ENCODE data around the gene DLST.

The DLST gene

GRCh38 chr14:74860899-74861733 lies 20.6 kb upstream of the DLST start:
- FAIRE-seq = no peak

DNA sequence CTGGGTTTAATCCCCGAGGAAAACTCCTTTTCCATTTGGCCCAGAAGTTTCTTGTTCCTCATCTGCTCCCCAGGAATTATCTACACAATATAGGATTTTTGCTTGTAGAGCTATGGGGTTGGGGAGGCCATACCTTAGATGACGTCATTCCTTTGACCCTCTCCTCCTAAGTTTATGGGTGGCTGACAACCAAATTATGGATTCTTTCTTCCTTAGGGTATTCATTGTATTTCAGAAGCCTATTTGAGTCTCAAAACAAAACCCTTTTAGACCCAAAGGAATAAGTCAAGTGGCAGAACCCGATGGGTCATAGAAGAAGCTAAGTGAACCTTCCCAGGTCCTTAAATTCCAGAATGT lies 20.0 kb upstream of the DLST start:
- FAIRE-seq = no peak

DNA sequence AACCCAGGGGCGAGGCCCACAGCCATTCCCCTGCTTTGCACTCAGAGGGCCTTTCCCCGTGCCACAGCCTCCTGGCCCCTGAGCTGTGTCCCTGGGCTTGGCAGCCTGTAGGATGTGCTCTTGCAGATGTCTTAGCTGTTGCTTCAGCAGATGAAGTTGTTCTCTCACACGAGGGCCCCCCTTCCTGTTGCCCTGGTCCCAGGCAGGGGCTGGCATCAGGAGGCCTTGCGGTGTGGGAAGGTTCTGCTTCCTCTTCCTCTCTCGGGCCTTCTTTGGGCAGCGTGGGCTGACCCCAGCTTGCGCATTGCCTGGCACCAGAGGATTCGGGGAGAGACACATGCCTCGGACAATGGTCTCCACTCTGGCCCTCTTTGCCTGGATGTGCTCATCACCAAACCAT lies 18.4 kb upstream of the DLST start:
- no peak for FAIRE-seq

DNA sequence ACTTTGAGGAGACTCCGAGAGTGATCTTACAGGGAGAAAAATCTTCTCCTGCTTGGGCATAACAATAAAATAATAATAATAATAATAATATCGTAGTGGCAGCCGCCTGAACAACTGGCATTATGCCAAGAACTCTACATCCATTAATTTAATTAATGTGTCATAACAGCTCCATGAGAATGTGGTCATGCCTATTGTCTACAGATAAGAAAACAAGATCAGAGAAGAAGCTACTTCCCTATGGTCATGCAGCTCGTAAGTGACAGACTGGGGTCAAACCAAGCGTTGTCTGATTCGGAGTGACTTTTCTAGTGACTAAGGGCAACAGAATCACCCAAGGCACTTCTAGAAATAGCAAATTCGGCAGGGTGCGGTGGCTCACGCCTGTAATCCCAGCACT lies 17.5 kb upstream of the DLST start:
- FAIRE-seq = no peak

- FAIRE-seq = no peak
Measured at GRCh38 chr14:74865156-74865555, 16.6 kb upstream of the DLST start.

DNA sequence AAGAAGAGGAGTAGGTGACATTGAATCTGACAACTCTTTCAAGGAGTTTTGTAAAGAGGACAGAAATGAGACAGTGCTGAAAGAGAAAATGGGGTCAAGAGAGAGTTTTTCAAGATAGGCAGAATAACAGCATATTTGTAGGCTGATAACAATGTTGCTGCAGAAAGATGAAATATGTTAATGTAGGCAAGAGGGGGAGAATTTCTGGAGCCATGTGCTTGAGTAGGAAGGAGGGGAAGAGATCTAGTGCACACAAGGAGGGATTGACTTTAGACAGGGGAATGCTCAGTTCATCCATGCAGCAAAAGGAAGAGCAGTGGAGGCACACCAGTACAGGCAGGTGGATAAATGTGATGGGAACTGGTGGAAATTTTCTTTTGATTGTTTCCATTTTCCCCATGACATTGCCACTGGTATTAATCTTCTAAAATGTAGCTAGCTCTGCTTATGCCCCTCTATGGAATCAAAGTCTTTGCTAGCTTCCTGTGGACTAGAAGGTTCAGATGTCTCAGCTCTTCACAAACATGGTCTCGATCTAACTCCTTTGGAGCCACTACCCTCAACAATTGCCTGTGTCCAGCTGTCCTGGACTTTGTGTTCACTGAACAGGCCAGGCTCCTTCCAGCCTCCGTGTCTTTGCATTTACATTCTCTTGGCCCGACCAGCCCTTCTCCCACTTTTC lies 14.9 kb upstream of the DLST start:
- FAIRE-seq = no peak

DNA sequence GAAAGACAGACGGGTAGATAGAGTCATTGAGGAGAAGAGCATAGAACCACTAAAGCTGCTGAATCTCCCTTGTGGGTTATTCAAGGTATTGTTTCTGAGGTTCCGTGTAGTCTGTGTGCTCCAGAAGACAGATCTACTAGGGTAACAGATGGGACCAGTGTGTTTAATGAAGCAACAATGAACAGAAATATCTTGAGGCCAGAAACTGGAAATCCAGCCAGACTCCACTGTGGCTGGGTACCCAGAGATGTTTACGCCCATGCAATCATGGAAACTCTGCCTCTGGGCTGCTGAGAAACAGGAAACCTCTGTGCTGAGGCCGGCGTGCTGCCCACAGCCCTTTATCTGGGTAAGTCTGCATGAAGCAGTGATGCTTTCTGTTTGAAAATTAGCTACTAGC lies 14.0 kb upstream of the DLST start:
- FAIRE-seq = no peak

- no peak for FAIRE-seq
Measured at GRCh38 chr14:74868739-74869138, 13.0 kb upstream of the DLST start.

GRCh38 chr14:74871819-74872218 lies 9.9 kb upstream of the DLST start:
- FAIRE-seq = no peak

GRCh38 chr14:74875204-74875603 lies 6.5 kb upstream of the DLST start:
- FAIRE-seq = no peak

GRCh38 chr14:74875941-74876913 lies 5.5 kb upstream of the DLST start, which contains the start of gene PROX2:
Gene PROX2 (minus strand): TSS chr14:74876145. CDS start chr14:74863834, 12,311 bp downstream.
- FAIRE-seq = no peak

- no peak for FAIRE-seq
Measured at GRCh38 chr14:74879427-74880182, 2.1 kb upstream of the DLST start.

- no peak for FAIRE-seq
Measured at GRCh38 chr14:74882103-74882920, 596 bp downstream of the DLST start.

- FAIRE-seq = no peak
Measured at GRCh38 chr14:74886001-74886400, 4.3 kb downstream of the DLST start.

DNA sequence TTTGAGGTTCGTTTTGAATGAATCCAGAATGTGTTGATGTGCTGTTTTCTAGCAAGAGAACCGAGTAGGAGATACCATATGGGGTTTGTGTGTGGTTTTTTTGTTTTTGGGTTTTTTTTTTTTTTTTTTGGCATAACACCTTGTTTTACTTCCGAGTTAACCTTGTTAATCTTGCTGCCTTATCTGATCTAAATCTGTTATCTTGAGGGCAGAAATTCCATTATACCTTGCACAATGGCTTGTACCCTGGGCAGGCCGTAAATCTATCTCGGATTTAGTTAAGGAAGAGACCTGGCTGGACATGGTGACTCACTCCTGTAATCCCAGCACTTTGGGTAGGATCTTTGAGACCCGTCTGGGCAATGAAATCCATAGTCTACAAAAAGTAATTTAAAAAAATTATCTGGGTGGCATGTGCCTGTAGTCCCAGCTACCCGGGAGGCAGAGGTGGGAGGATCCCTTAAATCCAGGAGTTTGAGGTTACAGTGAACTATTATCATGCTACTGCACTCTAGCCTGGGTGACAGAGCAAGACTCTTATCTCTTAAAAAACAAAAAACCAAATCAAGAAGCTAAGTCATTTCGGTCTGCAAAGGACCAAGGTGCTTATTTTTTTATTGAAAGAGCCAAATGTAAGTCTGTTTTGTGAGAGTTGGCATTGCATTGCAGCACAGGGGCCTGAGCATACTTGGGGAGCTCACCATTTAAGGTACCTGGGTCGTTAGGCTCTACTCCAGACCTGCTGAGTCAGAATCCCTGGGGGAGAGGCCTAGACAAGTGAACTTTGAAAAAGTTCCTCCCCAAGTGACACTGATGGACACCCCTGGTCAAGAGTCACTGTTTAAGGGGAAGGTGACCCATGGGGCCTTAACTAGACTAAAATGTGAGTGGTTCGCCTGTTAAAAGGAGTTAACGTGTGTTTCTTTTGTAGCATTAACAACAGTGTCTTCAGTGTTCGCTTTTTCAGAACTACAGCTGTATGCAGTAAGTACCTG lies 6.7 kb downstream of the DLST start:
- FAIRE-seq = no peak

GRCh38 chr14:74890262-74890661 lies 8.5 kb downstream of the DLST start:
- FAIRE-seq = no peak

DNA sequence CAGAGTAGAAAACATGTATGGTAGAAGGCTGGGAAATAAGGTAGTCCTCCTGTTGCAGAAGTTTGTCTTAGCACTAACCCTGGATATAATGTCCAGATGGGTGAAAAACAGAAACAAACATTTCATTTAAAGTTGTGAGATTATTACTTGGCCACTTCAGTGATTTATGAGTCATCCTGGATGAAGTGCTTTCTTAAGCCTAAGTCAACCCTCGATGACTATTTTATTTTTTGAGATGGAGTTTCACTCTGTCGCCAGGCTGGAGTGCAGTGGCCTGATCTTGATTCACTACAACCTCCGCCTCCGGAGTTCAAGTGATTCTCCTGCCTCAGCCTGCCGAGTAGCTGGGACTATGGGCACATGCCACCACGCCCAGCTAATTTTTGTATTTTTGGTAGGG lies 10.2 kb downstream of the DLST start:
- no peak for FAIRE-seq

- FAIRE-seq = no peak
Measured at GRCh38 chr14:74892745-74893144, 11.0 kb downstream of the DLST start.

- no peak for FAIRE-seq
Measured at GRCh38 chr14:74893614-74894091, 11.9 kb downstream of the DLST start.

- FAIRE-seq = no peak
Measured at GRCh38 chr14:74896400-74896799, 14.7 kb downstream of the DLST start.
